GM20431 (cell line): ENCODE results near the gene RBM34.

Experiments used
- in situ Hi-C: fragments of 300-500 bp; cut with MseI, MboI; formaldehyde crosslinking; loops from one replicate; pipeline ENCODE4 v1.15.0; 2020; ENCODE audit warnings: low sequenced_read_pairs; ENCODE audit not compliant: unreplicated experiment

RBM34 gene

GRCh38 chr1:235095938-235096562, 65.0 kb downstream of the RBM34 start:
- in situ Hi-C loops, result loop anchor here (10.0 to 25.0 kb wide), 2 partner anchors 359 to 501 kb away; no protein-coding TSS in a partner anchor

- in situ Hi-C loops, result loop anchor here (10.0 to 25.0 kb wide), 2 partner anchors 357 to 499 kb away; no protein-coding TSS in a partner anchor
Observed at GRCh38 chr1:235093696-235094592, 67.1 kb downstream of the RBM34 start.

GRCh38 chr1:235093013-235093695, 67.9 kb downstream of the RBM34 start:
- in situ Hi-C loops, result loop anchor here (10.0 to 25.0 kb wide), 2 partner anchors 356 to 498 kb away; no protein-coding TSS in a partner anchor

GRCh38 chr1:235092415-235092814, 68.6 kb downstream of the RBM34 start:
- in situ Hi-C loops, result loop anchor here (10.0 to 25.0 kb wide), 2 partner anchors 355 to 498 kb away; no protein-coding TSS in a partner anchor

- in situ Hi-C loops, result loop anchor here (10.0 to 25.0 kb wide), 2 partner anchors 355 to 497 kb away; no protein-coding TSS in a partner anchor
Observed at GRCh38 chr1:235092045-235092406, 69.0 kb downstream of the RBM34 start.

- in situ Hi-C loops, result loop anchor here (10.0 to 25.0 kb wide), 2 partner anchors 354 to 497 kb away; no protein-coding TSS in a partner anchor
Observed at GRCh38 chr1:235091319-235092044, 69.6 kb downstream of the RBM34 start.

GRCh38 chr1:235090406-235091069, 70.5 kb downstream of the RBM34 start:
- in situ Hi-C loops, result loop anchor here (10.0 to 25.0 kb wide), 2 partner anchors 353 to 496 kb away; no protein-coding TSS in a partner anchor

- in situ Hi-C loops, result loop anchor here (10.0 to 25.0 kb wide), 2 partner anchors 352 to 584 kb away; no protein-coding TSS in a partner anchor
Observed at GRCh38 chr1:235088907-235089306, 72.1 kb downstream of the RBM34 start.

GRCh38 chr1:235088430-235088829, 72.6 kb downstream of the RBM34 start:
- in situ Hi-C loops, result loop anchor here (10.0 to 25.0 kb wide), 2 partner anchors 351 to 584 kb away; no protein-coding TSS in a partner anchor

GRCh38 chr1:235087906-235088305, 73.1 kb downstream of the RBM34 start:
- in situ Hi-C loops, result loop anchor here (10.0 to 25.0 kb wide), 2 partner anchors 351 to 583 kb away; no protein-coding TSS in a partner anchor

GRCh38 chr1:235085411-235086117, 75.5 kb downstream of the RBM34 start:
- in situ Hi-C loops, result loop anchor here (10.0 to 25.0 kb wide), 2 partner anchors 348 to 581 kb away; no protein-coding TSS in a partner anchor
